HCT116 (cell line): ENCODE data around the gene MAGEA6. TPM values are rescaled to one million over a fixed set of nuclear protein-coding genes. Genes with fewer than 3 reads are reported as not detected.

ENCODE experiments used
- ATAC-seq: fragments of 200-7000 bp; cut with Tn5 transposase; 2 replicates; pipeline ENCODE4 v1.9.1; 2020; ENCODE audit warnings: mild to moderate bottlenecking, moderate library complexity
- BruUV-seq: library from RNA; stranded (reverse); fragments of 400-500 nt; replicated peaks from 2 replicates; lab custom pipeline; 2021; lab: Mats Ljungman, UMichigan
- CTCF ChIA-PET: fragments of 300-600 bp; sonication (Branson Sonifier 250); formaldehyde crosslinking; loops from one replicate; lab custom pipeline; 2021; ENCODE audit warnings: antibody characterized with exemption; lab: Charles Lee
- POLR2A ChIA-PET: fragments of 300-600, 350-600 bp; sonication (Branson Sonifier 250); formaldehyde crosslinking; loops from one replicate; lab custom pipeline; 2021; ENCODE audit warnings: antibody characterized with exemption; lab: Charles Lee
- RAD21 ChIA-PET, 2 experiments: fragments of 300-600 bp; sonication (Branson Sonifier 250); formaldehyde crosslinking; loops; one replicate each; lab custom pipeline; 2023; ENCODE audit warnings: low total read pairs in 2 of 2; ENCODE audit not compliant: uncharacterized antibody in 2 of 2, unreplicated experiment in 2 of 2, low non-redundant PET in 1 of 2; lab: Charles Lee
- DNase-seq: peaks from one replicate; pipeline ENCODE4 v3.0.0-alpha.2; 2010; ENCODE audit warnings: low read depth, low spot score
- H2AFZ ChIP-seq: fragments of 200-600 bp; shearing (Covaris generic), sonication (generic); 2 replicates; pipeline ENCODE4 v1.6.1; 2017; ENCODE audit warnings: low read depth, mixed run types, mixed read lengths, antibody characterized with exemption, low read length; ENCODE audit not compliant: poor library complexity, severe bottlenecking
- H3K27ac ChIP-seq: 2 replicates; pipeline ENCODE4 v1.5.1; 2012; ENCODE audit warnings: low read depth, low read length
- H3K27me3 ChIP-seq: fragments of 200-600 bp; sonication (generic); 2 replicates; pipeline ENCODE4 v1.6.1; 2016; ENCODE audit warnings: mixed run types, low read length, mixed read lengths; ENCODE audit not compliant: insufficient read depth
- H3K36me3 ChIP-seq, 2 experiments: fragments of 200-500 bp in 1 of 2; fragments of 200-600 bp in 1 of 2; sonication (Bioruptor generic) in 1 of 2; sonication (generic) in 1 of 2; 2 replicates each; pipeline versions ENCODE4 v1.5.1 to v1.6.1; 2014 to 2016; ENCODE audit warnings: low read length in 2 of 2, inconsistent platforms in 1 of 2, mixed read lengths in 1 of 2, mixed run types in 1 of 2; ENCODE audit not compliant: insufficient read depth in 2 of 2, control insufficient read depth in 1 of 2
- H3K4me1 ChIP-seq, 2 experiments: fragments of 200-600 bp in 1 of 2; sonication (generic) in 1 of 2; 2 replicates each; pipeline versions ENCODE4 v1.5.1 to v1.6.1; 2012 to 2017; ENCODE audit warnings: low read length in 2 of 2, inconsistent platforms in 1 of 2, mild to moderate bottlenecking in 1 of 2, mixed read lengths in 1 of 2, mixed run types in 1 of 2, moderate library complexity in 1 of 2; ENCODE audit not compliant: insufficient read depth in 2 of 2, control insufficient read depth in 1 of 2
- H3K4me2 ChIP-seq: fragments of 200-600 bp; sonication (generic); 2 replicates; pipeline ENCODE4 v1.6.1; 2017; ENCODE audit warnings: mixed run types, low read length, mixed read lengths
- H3K4me3 ChIP-seq, 2 experiments: fragments of 200-600 bp in 1 of 2; sonication (generic) in 1 of 2; replicated peaks in 1 of 2; 2 replicates each; pipeline ENCODE4 v1.5.1; 2011 to 2016; ENCODE audit warnings: low read length in 2 of 2, control low read depth in 1 of 2, low read depth in 1 of 2, mild to moderate bottlenecking in 1 of 2, mixed read lengths in 1 of 2, mixed run types in 1 of 2
- H3K79me2 ChIP-seq: fragments of 200-600 bp; sonication (generic); 2 replicates; pipeline ENCODE4 v1.6.1; 2017; ENCODE audit warnings: mild to moderate bottlenecking, mixed run types, low read length, moderate library complexity, mixed read lengths; ENCODE audit not compliant: insufficient read depth
- H3K9ac ChIP-seq: fragments of 200-600 bp; sonication (generic); 2 replicates; pipeline ENCODE4 v1.6.1; 2016; ENCODE audit warnings: low read length, mixed read lengths
- H3K9me2 ChIP-seq: fragments of 200-600 bp; sonication (generic), shearing (Covaris generic); 2 replicates; pipeline ENCODE4 v1.6.1; 2017; ENCODE audit warnings: mixed run types, mild to moderate bottlenecking, moderate library complexity; ENCODE audit not compliant: insufficient read depth
- H3K9me3 ChIP-seq, 2 experiments: fragments of 200-500 bp in 1 of 2; fragments of 200-600 bp in 1 of 2; sonication (Bioruptor generic) in 1 of 2; sonication (generic) in 1 of 2; 2 replicates each; pipeline ENCODE4 v1.6.1; 2014 to 2017; ENCODE audit warnings: low read length in 2 of 2, mixed read lengths in 2 of 2, inconsistent platforms in 1 of 2, low read depth in 1 of 2, mild to moderate bottlenecking in 1 of 2, mixed run types in 1 of 2, moderate library complexity in 1 of 2; ENCODE audit not compliant: control insufficient read depth in 1 of 2, insufficient read depth in 1 of 2
- H4K20me1 ChIP-seq: fragments of 200-600 bp; sonication (generic), shearing (Covaris generic); 2 replicates; pipeline ENCODE4 v1.6.1; 2017; ENCODE audit warnings: mixed run types, mild to moderate bottlenecking, moderate library complexity; ENCODE audit not compliant: insufficient read depth
- CBX3 ChIP-seq: IDR thresholded peaks from 2 replicates; pipeline ENCODE4 v1.6.1; 2012; ENCODE audit warnings: low read depth
- CEBPB ChIP-seq: IDR thresholded peaks from 2 replicates; pipeline ENCODE4 v1.6.1; 2012; ENCODE audit warnings: low read depth
- EGR1 ChIP-seq: IDR thresholded peaks from 2 replicates; pipeline ENCODE4 v1.6.1; 2012; ENCODE audit warnings: low read depth
- ELF1 ChIP-seq: IDR thresholded peaks from 2 replicates; pipeline ENCODE4 v1.6.1; 2012; ENCODE audit warnings: low read depth, borderline replicate concordance
- EZH2phosphoT487 ChIP-seq: fragments of 200-600 bp; IDR thresholded peaks from 2 replicates; pipeline ENCODE4 v1.6.1; 2018; ENCODE audit warnings: antibody characterized with exemption, borderline replicate concordance
- FOSL1 ChIP-seq: IDR thresholded peaks from 2 replicates; pipeline ENCODE4 v1.6.1; 2012; ENCODE audit warnings: low read depth
- JUND ChIP-seq: IDR thresholded peaks from 2 replicates; pipeline ENCODE4 v1.6.1; 2012
- RAD21 ChIP-seq: IDR thresholded peaks from 2 replicates; pipeline ENCODE4 v1.6.1; 2012; ENCODE audit warnings: low read depth, mild to moderate bottlenecking
- YY1 ChIP-seq: IDR thresholded peaks from 2 replicates; pipeline ENCODE4 v1.6.1; 2011; ENCODE audit warnings: low read length, low read depth, moderate library complexity, mild to moderate bottlenecking; ENCODE audit not compliant: insufficient replicate concordance; ENCODE audit errors: extremely low read depth
- intact Hi-C: fragments of 100-400 bp; cut with micrococcal nuclease; formaldehyde crosslinking; loops from 2 replicates; pipeline ENCODE4 v1.10.0; 2022
- total RNA-seq: library from RNA; stranded (reverse); gene quantifications from one replicate; pipeline ENCODE4 v1.2.1, GENCODE V29; 2021; ENCODE audit not compliant: unreplicated experiment
- TF ChIP-seq, protein P1 (sequence below): IDR thresholded peaks from 2 replicates; pipeline ENCODE4 v1.6.1; 2011; ENCODE audit warnings: mild to moderate bottlenecking, low read length, moderate library complexity; ENCODE audit not compliant: insufficient replicate concordance; ENCODE audit errors: extremely low read depth
- TF ChIP-seq, protein P2 (sequence below): IDR thresholded peaks from 2 replicates; pipeline ENCODE4 v1.6.1; 2012
- TF ChIP-seq, protein P3 (sequence below): IDR thresholded peaks from 2 replicates; pipeline ENCODE4 v1.6.1; 2012; ENCODE audit warnings: low read depth

The MAGEA6 gene
- total RNA-seq, 1 experiment from 2014 or later = 0.57 TPM

DNA sequence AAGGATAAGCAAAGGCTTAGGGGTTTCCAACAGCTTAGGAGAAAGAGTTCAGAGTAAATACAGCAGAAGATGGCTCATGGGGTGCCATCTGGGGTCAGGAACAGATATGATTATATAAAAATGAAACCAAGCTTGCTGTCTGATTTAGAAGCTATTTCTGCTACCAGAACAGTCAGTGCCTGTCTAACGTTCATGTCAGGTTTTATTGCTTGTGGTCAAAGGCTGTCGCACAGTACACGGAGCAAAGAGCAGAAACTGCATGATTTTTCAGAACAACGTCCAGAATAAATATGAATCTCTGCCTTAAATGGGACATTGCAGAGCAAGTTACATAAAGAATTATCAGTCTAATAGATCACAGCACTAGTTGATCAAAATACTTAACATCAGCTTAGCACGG, 43.7 kb upstream of the MAGEA6 start:
- POLR2A ChIA-PET = no interaction called here
- no peak overlapping the region for H3K4me3 ChIP-seq
- no TSS peak for BruUV-seq
- CTCF ChIA-PET = interaction anchor here (3.3 kb wide), 1 partner anchor 8 kb away, joined by 9 read pairs; no protein-coding TSS in a partner anchor
- no peaks in the 10 kb centered on the region for H3K9me2 ChIP-seq
- no peaks in the 10 kb centered on the region for H3K79me2 ChIP-seq
- no peak overlapping the region for H3K9ac ChIP-seq
- no peak for ATAC-seq
- no peak overlapping the region for H3K4me2 ChIP-seq
- no peak overlapping the region for H2AFZ ChIP-seq
- no peak for DNase-seq
- H3K4me1 ChIP-seq = no peaks in the 10 kb centered on the region
- no peaks in the 10 kb centered on the region for H3K27me3 ChIP-seq
- no peaks in the 10 kb centered on the region for H3K36me3 ChIP-seq
- no peaks in the 10 kb centered on the region for H3K9me3 ChIP-seq
- TF ChIP-seq FOSL1 (no peak), EZH2phosphoT487 (no peak), ELF1 (no peak), JUND (no peak), CBX3 (no peak), YY1 (no peak)
- TF ChIP-seq, protein P1, sequence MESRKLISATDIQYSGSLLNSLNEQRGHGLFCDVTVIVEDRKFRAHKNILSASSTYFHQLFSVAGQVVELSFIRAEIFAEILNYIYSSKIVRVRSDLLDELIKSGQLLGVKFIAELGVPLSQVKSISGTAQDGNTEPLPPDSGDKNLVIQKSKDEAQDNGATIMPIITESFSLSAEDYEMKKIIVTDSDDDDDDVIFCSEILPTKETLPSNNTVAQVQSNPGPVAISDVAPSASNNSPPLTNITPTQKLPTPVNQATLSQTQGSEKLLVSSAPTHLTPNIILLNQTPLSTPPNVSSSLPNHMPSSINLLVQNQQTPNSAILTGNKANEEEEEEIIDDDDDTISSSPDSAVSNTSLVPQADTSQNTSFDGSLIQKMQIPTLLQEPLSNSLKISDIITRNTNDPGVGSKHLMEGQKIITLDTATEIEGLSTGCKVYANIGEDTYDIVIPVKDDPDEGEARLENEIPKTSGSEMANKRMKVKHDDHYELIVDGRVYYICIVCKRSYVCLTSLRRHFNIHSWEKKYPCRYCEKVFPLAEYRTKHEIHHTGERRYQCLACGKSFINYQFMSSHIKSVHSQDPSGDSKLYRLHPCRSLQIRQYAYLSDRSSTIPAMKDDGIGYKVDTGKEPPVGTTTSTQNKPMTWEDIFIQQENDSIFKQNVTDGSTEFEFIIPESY = no peak
- TF ChIP-seq, protein P2, sequence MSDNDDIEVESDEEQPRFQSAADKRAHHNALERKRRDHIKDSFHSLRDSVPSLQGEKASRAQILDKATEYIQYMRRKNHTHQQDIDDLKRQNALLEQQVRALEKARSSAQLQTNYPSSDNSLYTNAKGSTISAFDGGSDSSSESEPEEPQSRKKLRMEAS = no peak
- RAD21 ChIA-PET = no interaction called here
- intact Hi-C loops = no loop called here
- no peaks in the 10 kb centered on the region for H4K20me1 ChIP-seq
- H3K27ac ChIP-seq = no peak overlapping the region

DNA sequence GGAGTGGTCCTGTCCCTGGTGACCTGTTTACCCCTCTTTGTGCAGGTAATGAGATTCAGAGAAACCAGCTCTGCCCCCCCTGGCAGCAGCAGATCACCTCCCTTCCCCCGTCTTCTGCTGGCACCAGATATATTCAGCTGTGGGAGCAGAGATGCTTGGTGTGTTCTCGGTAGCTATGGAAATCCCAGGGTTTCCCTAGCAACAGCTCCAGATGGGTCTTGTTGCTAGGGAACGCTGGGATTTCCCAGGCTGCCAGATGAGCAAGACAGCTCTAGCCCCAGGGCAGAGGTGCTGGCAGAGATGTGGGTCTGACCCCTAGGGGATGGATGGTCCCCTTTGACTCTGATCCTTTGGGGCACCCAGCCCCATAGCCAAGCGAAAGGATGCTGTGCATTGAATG, 40.9 kb upstream of the MAGEA6 start:
- POLR2A ChIA-PET = no interaction called here
- no peaks in the 10 kb centered on the region for H3K36me3 ChIP-seq
- intact Hi-C loops = no loop called here
- no peak overlapping the region for H3K27ac ChIP-seq
- H3K79me2 ChIP-seq = no peaks in the 10 kb centered on the region
- H2AFZ ChIP-seq = no peak overlapping the region
- H3K27me3 ChIP-seq = no peaks in the 10 kb centered on the region
- no peaks in the 10 kb centered on the region for H4K20me1 ChIP-seq
- no peaks in the 10 kb centered on the region for H3K4me1 ChIP-seq
- no peaks in the 10 kb centered on the region for H3K9me2 ChIP-seq
- BruUV-seq = no TSS peak
- CTCF ChIA-PET = interaction anchor here (3.3 kb wide), 1 partner anchor 10 kb away, joined by 9 read pairs; no protein-coding TSS in a partner anchor
- ATAC-seq = no peak
- no peak overlapping the region for H3K9ac ChIP-seq
- H3K4me2 ChIP-seq = no peak overlapping the region
- no peaks in the 10 kb centered on the region for H3K9me3 ChIP-seq
- no peak overlapping the region for H3K4me3 ChIP-seq
- RAD21 ChIA-PET = no interaction called here
- TF ChIP-seq CEBPB = no peak
- no peak for TF ChIP-seq EZH2phosphoT487
- TF ChIP-seq ELF1 = no peak
- no peak for TF ChIP-seq JUND
- TF ChIP-seq, protein P2 = no peak
- no peak for TF ChIP-seq EGR1
- TF ChIP-seq RAD21 = no peak
- TF ChIP-seq, protein P3, sequence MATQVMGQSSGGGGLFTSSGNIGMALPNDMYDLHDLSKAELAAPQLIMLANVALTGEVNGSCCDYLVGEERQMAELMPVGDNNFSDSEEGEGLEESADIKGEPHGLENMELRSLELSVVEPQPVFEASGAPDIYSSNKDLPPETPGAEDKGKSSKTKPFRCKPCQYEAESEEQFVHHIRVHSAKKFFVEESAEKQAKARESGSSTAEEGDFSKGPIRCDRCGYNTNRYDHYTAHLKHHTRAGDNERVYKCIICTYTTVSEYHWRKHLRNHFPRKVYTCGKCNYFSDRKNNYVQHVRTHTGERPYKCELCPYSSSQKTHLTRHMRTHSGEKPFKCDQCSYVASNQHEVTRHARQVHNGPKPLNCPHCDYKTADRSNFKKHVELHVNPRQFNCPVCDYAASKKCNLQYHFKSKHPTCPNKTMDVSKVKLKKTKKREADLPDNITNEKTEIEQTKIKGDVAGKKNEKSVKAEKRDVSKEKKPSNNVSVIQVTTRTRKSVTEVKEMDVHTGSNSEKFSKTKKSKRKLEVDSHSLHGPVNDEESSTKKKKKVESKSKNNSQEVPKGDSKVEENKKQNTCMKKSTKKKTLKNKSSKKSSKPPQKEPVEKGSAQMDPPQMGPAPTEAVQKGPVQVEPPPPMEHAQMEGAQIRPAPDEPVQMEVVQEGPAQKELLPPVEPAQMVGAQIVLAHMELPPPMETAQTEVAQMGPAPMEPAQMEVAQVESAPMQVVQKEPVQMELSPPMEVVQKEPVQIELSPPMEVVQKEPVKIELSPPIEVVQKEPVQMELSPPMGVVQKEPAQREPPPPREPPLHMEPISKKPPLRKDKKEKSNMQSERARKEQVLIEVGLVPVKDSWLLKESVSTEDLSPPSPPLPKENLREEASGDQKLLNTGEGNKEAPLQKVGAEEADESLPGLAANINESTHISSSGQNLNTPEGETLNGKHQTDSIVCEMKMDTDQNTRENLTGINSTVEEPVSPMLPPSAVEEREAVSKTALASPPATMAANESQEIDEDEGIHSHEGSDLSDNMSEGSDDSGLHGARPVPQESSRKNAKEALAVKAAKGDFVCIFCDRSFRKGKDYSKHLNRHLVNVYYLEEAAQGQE = no peak
- DNase-seq = no peak
